MM.1S (cell line): ENCODE measurements around the gene MRE11.
"Not testable (repeated sequence)": the region's sequence is repeated elsewhere in the genome, so short reads cannot be mapped to it uniquely, and the experiment has no call there.

ENCODE experiments used
- DNase-seq: peaks from one replicate; pipeline ENCODE4 v3.0.0-alpha.2; 2015
- H2AFZ ChIP-seq: fragments of 300-600 bp; sonication (generic); 2 replicates; pipeline ENCODE4 v1.6.0; 2016; ENCODE audit warnings: antibody characterized with exemption, low read length
- H3F3A ChIP-seq: fragments of 300-600 bp; sonication (generic); 2 replicates; pipeline ENCODE4 v1.6.1; 2016; ENCODE audit warnings: mild to moderate bottlenecking, antibody characterized with exemption, low read length, moderate library complexity, mixed read lengths; ENCODE audit not compliant: insufficient read depth
- H3K27ac ChIP-seq: fragments of 300-600 bp; sonication (generic); 2 replicates; pipeline ENCODE4 v1.5.1; 2016; ENCODE audit warnings: mild to moderate bottlenecking, low read length
- H3K27me3 ChIP-seq: fragments of 300-600 bp; sonication (generic); replicated peaks from 2 replicates; pipeline ENCODE4 v1.6.0; 2016; ENCODE audit warnings: low read length; ENCODE audit not compliant: insufficient read depth
- H3K36me3 ChIP-seq: fragments of 300-600 bp; sonication (generic); replicated peaks from 2 replicates; pipeline ENCODE4 v1.6.1; 2016; ENCODE audit warnings: mild to moderate bottlenecking, low read length, mixed read lengths; ENCODE audit not compliant: insufficient read depth
- H3K4me1 ChIP-seq: fragments of 300-600 bp; sonication (generic); 2 replicates; pipeline ENCODE4 v1.6.1; 2016; ENCODE audit warnings: low read length, mixed read lengths
- H3K4me2 ChIP-seq: fragments of 300-600 bp; sonication (generic); 2 replicates; pipeline ENCODE4 v1.6.0; 2016; ENCODE audit warnings: low read depth, low read length
- H3K4me3 ChIP-seq: fragments of 300-600 bp; sonication (generic); 2 replicates; pipeline ENCODE4 v1.5.1; 2016; ENCODE audit warnings: low read length, mixed read lengths
- H3K79me2 ChIP-seq: fragments of 300-600 bp; sonication (generic); 2 replicates; pipeline ENCODE4 v1.6.1; 2016; ENCODE audit warnings: mixed run types, low read length, mixed read lengths
- H3K9ac ChIP-seq: fragments of 300-600 bp; sonication (generic); 2 replicates; pipeline ENCODE4 v1.6.1; 2016; ENCODE audit warnings: low read length, mixed read lengths
- H3K9me2 ChIP-seq: fragments of 300-600 bp; sonication (generic); replicated peaks from 2 replicates; pipeline ENCODE4 v1.6.1; 2016; ENCODE audit warnings: mild to moderate bottlenecking, low read length, mixed read lengths; ENCODE audit not compliant: insufficient read depth
- H3K9me3 ChIP-seq: fragments of 300-600 bp; sonication (generic); replicated peaks from 2 replicates; pipeline ENCODE4 v1.6.1; 2016; ENCODE audit warnings: mild to moderate bottlenecking, low read length, mixed read lengths; ENCODE audit not compliant: insufficient read depth
- H4K20me1 ChIP-seq: fragments of 300-600 bp; sonication (generic); 2 replicates; pipeline ENCODE4 v1.6.1; 2016; ENCODE audit warnings: mild to moderate bottlenecking, low read length, moderate library complexity, mixed read lengths; ENCODE audit not compliant: insufficient read depth
- CTCF ChIP-seq: fragments of 300-600 bp; sonication (generic); IDR thresholded peaks from 2 replicates; pipeline ENCODE4 v1.5.1; 2016; ENCODE audit warnings: antibody characterized with exemption, low read length, mixed read lengths
- EZH2 ChIP-seq: fragments of 300-600 bp; sonication (generic); optimal IDR thresholded peaks from 2 replicates; pipeline ENCODE3; 2017; ENCODE audit warnings: low read depth, mild to moderate bottlenecking, antibody characterized with exemption, low read length, mixed read lengths
- EZH2phosphoT487 ChIP-seq: fragments of 300-600 bp; sonication (generic); IDR thresholded peaks from 2 replicates; pipeline ENCODE4 v1.6.1; 2018; ENCODE audit warnings: antibody characterized with exemption, low read length

Gene MRE11

GRCh38 chr11:94507485-94507884 is 13.8 kb upstream of the MRE11 start:
- H3K9me2 ChIP-seq: no peaks in the 10 kb centered on the region
- no peaks in the 10 kb centered on the region for H3K36me3 ChIP-seq
- no peak overlapping the region for H3K9ac ChIP-seq
- no peak overlapping the region for H2AFZ ChIP-seq
- no peak overlapping the region for H3K4me3 ChIP-seq
- H3F3A ChIP-seq: no peaks in the 10 kb centered on the region
- no peaks in the 10 kb centered on the region for H3K79me2 ChIP-seq
- H3K4me1 ChIP-seq: no peaks in the 10 kb centered on the region
- H3K4me2 ChIP-seq: no peak overlapping the region
- H4K20me1 ChIP-seq: no peaks in the 10 kb centered on the region
- no peaks in the 10 kb centered on the region for H3K9me3 ChIP-seq
- no peak for TF ChIP-seq EZH2
- H3K27me3 ChIP-seq: no peaks in the 10 kb centered on the region
- DNase-seq: no peak
- H3K27ac ChIP-seq: no peak overlapping the region

GRCh38 chr11:94506513-94506912 is 12.9 kb upstream of the MRE11 start:
- not testable (repeated sequence) for H3K79me2 ChIP-seq, H3F3A ChIP-seq, H2AFZ ChIP-seq, H3K4me3 ChIP-seq, H4K20me1 ChIP-seq, H3K27ac ChIP-seq, H3K4me2 ChIP-seq, H3K27me3 ChIP-seq, DNase-seq, H3K9me2 ChIP-seq, H3K9me3 ChIP-seq, H3K36me3 ChIP-seq, H3K4me1 ChIP-seq, H3K9ac ChIP-seq

GRCh38 chr11:94504689-94505293 is 11.1 kb upstream of the MRE11 start:
- Histone ChIP-seq H3K79me2 (no peaks in the 10 kb centered on the region), H3K4me3 (no peak overlapping the region), H4K20me1 (no peaks in the 10 kb centered on the region), H3K4me1 (no peaks in the 10 kb centered on the region), H3K36me3 (no peaks in the 10 kb centered on the region; the same call in 1 of the 2 replicates), H3F3A (no peaks in the 10 kb centered on the region), H3K27ac (no peak overlapping the region), H2AFZ (no peak overlapping the region), H3K9me2 (no peaks in the 10 kb centered on the region), H3K9me3 (no peaks in the 10 kb centered on the region), H3K9ac (no peak overlapping the region), H3K27me3 (no peaks in the 10 kb centered on the region), H3K4me2 (no peak overlapping the region)
- TF ChIP-seq CTCF: peak; percentile 64
- TF ChIP-seq EZH2: no peak
- no peak for TF ChIP-seq EZH2phosphoT487
- peak; percentile 62 for DNase-seq

- H3K4me2 ChIP-seq: no peak overlapping the region
- no peaks in the 10 kb centered on the region for H3K9me3 ChIP-seq
- no peaks in the 10 kb centered on the region for H3K9me2 ChIP-seq
- H2AFZ ChIP-seq: no peak overlapping the region
- DNase-seq: no peak
- TF ChIP-seq EZH2phosphoT487 (no peak), EZH2 (no peak), CTCF (no peak)
- no peaks in the 10 kb centered on the region for H3K79me2 ChIP-seq
- no peaks in the 10 kb centered on the region for H3K4me1 ChIP-seq
- H4K20me1 ChIP-seq: no peaks in the 10 kb centered on the region
- H3F3A ChIP-seq: no peaks in the 10 kb centered on the region
- no peaks in the 10 kb centered on the region for H3K27me3 ChIP-seq
- no peak overlapping the region for H3K4me3 ChIP-seq
- no peak overlapping the region for H3K9ac ChIP-seq
- H3K27ac ChIP-seq: no peak overlapping the region
- H3K36me3 ChIP-seq: no peaks in the 10 kb centered on the region; the same call in 1 of the 2 replicates
Measured at GRCh38 chr11:94501522-94501921, 7.9 kb upstream of the MRE11 start.
